Activated CD4-positive, alpha-beta T cell treated with anti-CD3 and anti-CD28 coated beads for 24 hours (primary cell): ENCODE data around the gene LPAR5.
A peak's percentile ranks its signal among the peaks of the same experiment; 100 is the strongest.
"Not testable (repeated sequence)": the region's sequence is repeated elsewhere in the genome, so short reads cannot be mapped to it uniquely, and the experiment has no call there.

Source experiments
- DNase-seq, 2 donors: peaks; one replicate each; pipeline ENCODE4 v3.0.0-alpha.2; 2020; ENCODE audit warnings: low read depth in 2 of 2

The LPAR5 gene

DNA sequence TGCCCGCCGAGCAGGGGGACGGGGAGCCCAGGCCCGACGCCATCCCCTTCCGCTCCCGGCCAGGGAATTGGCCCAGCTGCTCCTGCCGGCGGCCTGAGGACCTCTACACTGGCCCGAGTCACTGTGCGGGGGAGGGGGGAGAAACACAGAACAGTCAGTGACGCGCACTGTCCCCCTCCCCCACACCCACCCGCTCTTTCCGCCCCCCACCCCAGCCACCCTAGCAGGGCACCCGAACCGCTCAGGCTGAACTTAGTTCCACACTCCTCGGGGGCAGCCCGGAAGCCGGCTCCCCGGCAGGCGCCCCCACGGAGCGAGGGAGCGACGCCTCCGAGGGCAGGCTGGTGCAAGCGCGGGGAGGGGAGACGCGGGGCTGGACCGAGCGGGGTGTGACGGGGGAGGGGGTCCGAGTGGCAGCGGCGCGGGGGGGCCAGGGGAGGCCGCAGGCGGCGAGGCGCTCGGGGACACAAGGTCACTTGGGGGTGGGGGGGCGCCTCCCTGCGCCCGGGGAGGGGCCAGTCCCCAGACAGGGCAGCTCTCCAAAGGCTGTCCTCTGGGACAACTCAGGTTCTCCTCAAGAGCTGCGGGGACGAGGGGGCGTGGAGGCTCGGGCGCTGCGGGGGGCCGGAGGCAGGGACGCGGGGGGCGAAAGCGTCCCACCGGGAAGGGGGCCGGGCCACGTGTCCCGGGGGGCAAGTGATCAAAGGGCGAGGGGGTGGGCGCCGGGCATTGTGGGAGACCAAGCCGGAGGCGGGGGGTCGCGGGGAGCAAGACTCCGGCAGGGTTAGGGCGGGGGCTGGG lies 29.2 kb downstream of the LPAR5 start:
- peak in 1 of 2 donors; percentile 47 for DNase-seq

DNA sequence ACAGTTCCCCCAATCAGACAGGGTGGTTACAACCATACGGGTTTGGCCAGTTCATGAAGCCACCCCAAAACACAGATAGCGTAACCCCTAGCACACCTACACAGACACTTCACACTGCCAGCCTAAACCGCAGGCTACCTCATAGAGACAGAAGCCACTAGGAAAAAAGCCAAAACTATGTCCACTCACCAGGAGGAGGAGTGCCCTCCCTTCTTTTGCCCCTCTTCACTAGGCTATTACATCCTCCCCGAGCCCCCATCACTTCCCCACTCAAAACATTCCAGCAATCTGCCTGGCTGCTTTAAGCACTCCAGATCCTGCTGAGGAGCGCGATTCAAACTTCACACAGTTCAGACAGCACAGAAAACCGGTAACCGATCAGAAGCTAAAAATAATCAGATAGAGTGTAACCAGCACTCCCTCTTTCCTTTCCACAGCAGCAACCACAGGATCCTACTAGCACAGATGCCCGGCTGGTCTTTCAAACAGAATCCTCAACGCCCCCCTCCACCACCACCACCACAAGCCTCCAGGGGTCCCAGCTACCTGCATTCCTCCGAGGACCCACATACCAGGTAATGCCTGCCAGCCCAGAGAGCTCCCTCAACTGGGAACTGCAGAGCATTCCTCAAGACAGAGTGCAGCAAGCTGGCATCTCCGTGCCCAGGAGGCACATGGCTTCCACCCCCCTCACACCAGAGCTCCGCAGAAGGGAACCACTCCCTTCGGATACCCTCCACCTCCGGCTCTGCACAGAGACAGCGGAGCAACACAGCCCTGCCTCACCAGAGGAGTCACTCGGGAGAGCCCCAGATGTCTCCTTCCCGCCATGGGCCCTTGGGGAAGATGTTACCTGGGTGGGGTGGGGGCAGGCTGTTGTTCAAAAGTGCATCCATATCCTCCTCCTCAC lies 30.1 kb downstream of the LPAR5 start:
- no peak for DNase-seq

DNA sequence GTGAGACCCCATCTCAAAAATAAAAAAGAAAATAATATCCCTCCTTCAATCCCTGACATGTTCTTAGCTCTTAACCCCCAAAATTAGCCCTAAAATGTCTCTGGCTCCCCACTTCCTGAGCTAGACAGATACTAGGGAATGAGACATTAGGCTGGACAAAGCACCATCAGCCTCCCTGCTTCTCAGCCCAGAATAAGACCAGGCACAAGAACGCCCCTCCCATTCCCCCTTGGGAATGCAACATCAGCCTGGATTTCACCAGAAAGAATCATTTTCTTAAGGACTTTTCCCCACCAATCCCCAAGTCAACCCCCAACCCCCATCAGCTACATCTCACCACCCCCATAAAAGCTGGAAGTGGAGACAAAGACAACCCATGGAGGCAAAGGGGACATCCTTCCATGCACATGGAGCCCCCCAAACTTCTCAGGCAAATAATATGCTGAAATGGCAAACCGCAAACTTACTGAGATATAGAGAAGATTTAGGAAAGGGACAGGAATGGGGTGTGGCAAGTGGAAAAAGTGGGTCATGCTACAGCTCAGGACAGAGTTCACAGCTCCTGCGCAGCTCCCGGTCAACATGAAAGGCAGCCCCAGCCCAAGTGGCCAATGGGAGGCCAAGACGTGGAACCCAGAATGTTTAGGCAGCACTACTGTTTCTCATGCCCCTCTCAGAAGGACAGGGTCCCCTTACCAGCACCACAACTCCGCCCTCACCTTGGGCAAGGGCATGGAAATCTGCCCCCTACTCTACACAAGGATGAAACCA lies 31.3 kb downstream of the LPAR5 start:
- DNase-seq, result no peak

DNA sequence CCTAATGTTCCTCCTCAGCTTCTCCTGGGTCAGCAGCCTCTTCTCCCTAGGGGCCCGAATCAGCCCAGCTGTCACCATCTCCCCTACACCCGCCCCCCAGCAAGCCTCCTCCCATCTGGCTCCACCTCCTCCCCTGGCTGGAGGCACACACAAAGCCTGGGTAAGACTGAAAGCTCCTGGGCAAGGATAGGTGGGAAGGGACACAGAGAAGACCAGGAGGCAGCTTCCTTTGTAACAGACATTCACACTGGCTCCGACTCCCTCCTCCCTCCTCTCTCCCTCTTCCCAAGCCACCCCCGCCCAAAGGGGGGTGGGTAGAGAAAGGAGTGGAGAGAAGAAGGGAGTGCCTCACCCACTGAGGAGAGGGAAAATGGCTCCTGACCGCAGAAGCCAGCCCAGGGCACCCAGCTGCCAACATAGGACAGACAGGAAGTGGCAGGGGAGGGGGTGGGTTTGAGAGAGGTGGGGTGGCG lies 32.6 kb downstream of the LPAR5 start:
- no peak for DNase-seq

DNA sequence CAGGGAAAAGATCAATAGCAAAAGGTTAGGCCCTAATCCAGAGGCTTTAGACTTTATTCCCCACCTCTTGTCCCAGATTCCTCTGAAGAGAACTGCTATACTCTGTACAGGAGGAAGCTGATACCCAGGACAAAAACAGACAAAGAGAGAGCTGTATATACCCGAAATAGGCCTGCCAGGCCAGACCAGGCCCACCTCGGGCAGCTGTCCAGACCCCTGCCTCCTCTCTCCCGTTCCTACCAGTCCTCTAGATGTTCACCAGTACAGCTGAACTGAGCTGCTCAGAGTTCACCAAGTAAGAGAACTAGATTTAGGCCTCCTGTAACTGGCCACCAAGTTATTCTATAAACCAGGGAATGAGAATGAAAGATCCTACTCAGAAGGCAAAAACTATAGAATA lies 33.2 kb downstream of the LPAR5 start:
- no peak for DNase-seq

DNA sequence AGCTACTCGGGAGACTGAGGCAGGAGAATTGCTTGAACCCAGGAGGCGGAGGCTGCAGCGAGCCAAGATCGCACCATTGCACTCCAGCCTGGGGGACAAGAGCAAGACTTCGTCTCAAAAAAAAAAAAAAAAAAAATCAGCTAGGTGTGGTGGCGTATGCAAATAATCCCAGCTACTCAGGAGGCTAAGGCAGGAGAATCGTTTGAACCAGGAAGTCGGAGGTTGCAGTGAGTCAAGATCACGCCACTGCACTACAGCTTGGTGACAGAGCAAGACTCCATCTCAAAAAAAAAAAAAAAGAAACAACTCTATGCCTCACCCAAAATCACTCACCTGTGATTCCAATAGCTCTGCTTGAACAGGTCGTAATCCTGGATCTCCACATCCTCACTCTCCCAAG lies 40.1 kb downstream of the LPAR5 start:
- not testable (repeated sequence) for DNase-seq

DNA sequence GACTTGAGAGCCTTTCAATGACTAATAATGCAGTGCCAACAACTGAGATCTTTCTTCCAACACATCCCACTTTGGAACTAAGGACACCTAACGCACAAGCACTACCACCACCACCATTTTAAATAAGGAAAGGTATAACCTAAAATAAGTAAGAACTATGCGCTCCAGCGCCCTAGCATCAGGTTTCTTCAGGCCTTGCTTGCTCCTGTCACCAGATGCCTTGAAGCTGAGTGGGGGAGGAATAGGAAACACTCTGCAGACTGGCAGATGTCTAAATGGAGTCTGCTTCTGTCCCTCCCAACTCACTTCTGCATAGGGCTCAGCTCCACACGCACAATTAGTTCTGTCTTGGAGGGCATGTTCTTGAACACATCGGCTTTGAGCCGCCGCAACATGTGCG lies 43.7 kb downstream of the LPAR5 start:
- no peak for DNase-seq

DNA sequence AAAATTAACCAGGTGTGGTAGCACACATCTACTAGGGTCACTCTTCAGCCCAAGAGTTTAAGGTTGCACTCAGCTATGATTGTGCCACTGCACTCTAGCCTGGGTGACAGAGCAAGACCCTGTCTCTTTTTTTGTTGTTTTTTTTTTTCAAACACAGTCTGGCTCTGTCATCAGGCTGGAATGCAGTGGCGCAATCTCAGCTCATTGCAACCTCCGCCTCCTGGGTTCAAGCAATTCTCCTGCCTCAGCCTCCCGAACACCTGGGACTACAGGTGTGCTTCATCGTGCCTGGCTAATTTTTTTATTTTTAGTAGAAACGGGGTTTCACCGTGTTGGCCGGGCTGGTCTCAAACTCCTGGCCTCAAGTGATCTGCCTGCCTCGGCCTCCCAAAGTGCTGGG lies 49.2 kb downstream of the LPAR5 start:
- not testable (repeated sequence) for DNase-seq

DNA sequence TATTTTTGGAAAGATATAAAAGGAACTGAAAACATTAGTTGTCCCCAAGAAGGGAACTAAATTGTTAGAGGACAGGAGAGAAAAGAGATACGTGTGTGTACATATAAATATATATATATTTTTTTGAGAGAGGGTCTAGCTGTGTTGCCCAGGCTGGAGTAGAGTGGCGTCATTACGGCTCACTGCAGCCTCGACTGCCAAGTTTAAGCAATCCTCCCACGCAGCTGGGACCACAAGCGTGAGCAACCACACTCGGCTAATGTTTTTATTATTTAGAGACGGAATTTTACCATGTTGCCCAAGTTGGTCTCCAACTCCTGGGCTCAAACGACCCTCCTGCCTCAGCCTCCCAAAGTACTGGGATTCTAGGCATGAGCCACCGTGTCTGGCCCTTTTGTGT lies 51.5 kb downstream of the LPAR5 start:
- DNase-seq, result no peak

DNA sequence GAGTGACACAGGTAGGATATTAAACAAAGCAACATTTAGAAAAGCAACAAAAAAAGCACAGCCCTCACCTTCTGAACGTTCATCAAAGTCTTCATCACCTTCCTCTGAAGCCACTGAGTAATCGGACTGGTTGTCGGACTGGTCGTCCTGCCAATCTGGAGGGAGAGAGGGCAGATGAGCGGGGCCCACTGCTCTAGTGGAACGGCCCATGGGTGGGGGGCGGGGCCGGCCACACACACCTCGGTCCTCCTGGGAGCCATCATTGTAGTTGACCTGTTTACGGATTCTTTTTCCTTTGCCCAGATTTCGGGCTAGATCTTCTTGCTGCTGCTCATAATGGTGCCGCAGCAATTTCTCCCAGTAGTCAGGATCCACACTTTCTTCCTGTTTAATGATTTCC lies 52.8 kb downstream of the LPAR5 start:
- DNase-seq, result no peak

DNA sequence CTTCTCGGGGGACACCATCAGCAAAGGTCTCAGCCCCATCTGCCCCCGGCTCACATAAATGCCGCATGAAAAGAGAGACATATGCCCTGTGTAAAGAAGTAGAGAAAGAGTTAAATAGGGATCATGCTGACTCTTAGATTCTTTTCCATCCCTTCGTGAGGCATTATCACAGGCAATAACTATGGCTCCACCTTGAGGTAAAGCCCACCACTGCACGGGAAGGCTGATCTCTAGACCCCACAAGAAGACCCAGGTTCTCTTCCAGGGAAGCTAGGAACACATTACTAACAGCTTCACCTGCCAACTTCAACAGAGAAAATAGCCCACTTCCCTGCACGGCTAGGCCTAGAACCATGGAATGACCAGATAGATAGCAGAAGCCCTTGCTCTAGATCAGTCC lies 53.6 kb downstream of the LPAR5 start:
- DNase-seq, result no peak

DNA sequence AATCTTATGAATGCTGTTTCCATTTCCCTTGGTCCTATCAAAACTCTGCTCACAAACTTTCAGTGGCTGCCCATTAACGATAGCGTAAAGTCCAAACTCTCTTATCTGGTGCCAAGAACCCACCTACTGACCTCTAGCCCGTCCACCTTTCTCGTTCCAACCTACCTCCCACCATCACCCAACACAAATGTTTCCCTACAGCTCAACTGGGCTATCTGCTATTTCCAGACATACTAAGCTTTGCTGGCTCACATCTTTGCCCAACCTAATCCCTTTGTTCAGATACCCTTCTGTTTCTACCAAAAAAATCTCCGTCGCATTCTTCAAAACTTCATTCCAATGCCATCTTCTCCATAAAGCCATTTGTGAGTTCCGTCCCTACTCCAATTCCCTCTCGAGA lies 60.1 kb downstream of the LPAR5 start:
- DNase-seq, result no peak

DNA sequence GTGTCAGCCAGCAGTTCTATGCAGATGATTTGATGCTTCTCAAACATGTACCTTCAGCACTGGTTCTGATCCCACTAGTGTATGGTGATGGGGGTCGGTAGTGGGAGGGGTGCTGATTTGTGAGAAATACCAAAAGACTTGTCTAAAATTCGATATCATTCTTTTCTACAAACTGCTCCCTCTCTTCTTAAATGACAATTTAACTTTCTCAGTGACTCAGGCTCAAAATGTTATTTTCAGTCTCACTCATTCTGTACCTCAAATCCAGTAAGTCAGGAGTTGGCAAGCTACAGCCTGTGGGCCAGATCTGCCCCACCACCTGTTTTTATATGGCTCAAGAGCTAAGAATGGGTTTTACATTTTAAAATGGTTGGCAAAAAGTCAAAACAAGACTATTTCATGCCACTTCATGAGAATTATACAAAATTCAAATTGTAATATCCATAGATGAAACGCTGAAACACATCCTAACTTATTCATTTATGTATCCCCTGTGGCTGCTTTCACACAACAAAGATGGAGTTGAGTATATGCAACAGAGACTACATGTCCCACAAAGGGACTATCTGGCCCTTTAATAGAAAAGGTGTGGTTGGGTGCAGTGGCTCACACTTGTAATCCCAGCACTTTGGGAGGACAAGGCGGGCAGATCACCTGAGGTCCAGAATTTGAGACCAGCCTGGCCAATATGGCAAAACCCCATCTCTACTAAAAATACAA lies 61.0 kb downstream of the LPAR5 start:
- DNase-seq, result no peak

DNA sequence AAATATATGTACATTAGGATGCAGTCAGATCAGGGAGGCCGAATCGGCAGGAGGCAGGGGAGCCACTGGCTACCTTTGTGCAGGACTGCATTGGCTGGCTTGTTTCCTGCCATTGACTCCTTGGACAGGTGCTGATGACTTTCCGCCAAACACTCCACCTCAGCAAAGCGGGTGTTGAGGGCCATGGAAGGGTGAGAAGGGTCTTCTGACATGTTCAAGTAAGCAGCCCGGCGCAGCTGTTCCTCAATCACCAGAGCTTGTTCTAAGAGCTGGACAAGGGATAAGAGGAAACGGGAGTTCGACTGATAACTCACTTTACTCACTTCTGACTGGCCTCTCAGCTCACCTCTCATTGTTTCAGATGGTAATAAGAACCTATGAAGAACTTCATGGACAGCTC lies 62.8 kb downstream of the LPAR5 start:
- no peak for DNase-seq

DNA sequence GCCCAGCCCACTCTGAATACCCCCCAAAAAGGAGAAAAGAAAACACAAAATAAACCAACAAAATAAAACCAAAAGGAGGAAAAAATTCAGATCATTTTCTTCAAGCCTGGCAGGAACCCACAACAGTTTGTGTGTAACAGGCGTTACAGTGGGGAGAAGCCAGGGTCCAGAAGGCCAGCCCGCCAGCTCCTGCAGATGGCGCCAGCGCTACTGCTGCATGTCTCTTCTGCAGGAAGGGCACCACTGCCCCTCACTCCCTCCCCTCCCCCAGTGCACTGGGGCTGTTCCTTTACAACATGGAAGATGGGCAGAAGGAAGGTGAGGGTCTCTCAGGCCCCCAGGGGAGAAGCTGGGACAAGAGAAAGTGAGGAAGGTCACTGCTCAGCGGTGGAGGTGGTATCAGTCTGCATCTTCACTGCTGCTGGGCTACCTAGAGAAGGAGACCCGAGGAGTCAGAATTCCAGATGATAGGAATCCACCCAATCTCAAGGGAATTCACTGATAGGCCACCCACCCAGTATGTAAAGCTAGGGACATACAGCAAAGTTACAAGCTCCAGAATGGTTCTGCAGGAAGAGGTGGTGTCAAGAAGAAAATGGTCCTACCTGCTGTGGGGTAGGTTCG lies 65.4 kb downstream of the LPAR5 start:
- peak in 1 of 2 donors; percentile 46 for DNase-seq

DNA sequence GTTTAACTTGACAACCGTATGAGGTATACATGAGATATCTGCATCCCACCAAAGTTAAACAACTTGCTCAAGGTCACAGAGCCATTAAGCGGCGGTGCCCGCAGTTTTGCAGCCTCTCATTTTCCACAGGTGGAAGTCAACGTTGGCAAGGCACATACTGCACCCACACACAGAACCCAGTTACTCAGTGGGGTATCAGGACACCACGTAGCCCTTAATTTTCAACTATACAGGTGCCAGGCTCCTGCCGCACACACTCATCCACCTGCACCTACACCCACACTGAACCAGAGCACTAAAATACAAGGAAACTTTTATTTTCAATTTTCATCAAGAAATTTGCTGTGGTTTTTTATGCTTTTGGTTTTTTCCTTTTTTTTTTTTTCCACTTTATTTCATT lies 66.0 kb downstream of the LPAR5 start:
- no peak for DNase-seq

DNA sequence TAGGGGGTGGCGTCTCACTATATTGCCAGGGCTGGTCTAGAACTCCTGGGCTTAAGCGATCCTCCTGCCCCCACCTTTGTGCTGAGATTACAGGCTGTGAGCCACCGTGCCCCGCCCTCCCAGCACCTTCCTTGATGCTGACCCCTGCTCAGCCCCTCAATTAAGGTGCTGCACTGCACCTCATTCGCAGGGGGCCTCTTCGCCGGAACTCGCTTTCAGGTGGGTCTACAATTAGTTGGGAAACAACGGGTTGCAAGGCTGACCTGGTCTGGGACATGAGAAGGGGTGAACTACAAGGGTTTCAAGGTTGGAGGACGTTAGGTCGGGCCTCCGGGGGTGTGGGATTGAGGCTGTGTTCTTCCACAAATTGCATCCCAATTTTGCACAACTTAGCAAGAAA lies 66.4 kb downstream of the LPAR5 start:
- no peak for DNase-seq
